ENCODE results near the gene IDS. TPM values are rescaled to one million over a fixed set of nuclear protein-coding genes. Genes with fewer than 3 reads are reported as not detected.

Gene IDS, protein sequence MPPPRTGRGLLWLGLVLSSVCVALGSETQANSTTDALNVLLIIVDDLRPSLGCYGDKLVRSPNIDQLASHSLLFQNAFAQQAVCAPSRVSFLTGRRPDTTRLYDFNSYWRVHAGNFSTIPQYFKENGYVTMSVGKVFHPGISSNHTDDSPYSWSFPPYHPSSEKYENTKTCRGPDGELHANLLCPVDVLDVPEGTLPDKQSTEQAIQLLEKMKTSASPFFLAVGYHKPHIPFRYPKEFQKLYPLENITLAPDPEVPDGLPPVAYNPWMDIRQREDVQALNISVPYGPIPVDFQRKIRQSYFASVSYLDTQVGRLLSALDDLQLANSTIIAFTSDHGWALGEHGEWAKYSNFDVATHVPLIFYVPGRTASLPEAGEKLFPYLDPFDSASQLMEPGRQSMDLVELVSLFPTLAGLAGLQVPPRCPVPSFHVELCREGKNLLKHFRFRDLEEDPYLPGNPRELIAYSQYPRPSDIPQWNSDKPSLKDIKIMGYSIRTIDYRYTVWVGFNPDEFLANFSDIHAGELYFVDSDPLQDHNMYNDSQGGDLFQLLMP
- 79.7 to 110 TPM (median 101 TPM) in 5 replicates for total RNA-seq (2022; extraction: Qiagen RNA extraction)

DNA sequence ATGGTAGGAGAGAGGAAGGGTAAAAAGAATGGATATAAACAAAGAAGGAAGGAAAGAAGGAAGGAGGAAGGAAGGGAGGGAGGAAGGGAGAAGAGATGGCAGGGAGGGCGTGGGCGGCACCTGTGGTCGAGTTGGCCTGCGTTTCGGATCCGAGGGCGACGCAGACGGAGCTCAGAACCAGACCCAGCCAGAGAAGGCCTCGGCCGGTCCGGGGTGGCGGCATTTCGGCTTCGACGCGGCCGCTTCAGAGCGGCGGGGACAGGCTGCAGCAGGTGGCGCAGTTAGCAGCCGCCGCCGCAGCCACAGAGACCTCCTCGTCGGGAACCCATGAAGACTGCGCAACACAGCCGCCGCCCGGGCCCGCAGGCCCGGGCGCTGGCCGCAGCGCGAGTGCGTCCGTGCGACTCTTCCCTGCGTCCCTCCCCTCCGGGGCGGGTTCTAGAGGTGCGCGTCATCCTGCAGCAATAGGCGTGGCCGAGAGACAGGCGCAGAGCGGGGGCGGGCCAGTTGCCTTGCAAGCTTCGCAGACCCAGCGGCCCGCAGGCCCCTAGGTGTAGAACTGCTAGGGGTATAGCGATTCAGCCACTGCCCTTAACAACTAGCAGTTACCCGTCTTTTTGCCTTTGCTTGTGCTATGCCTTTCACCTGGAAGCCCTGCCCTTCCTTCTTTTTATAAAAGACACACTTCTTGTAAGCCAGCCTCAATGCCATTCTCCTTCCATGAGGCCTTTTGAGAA lies at the start of gene IDS:
Gene IDS, minus strand, starts transcription at position 392 of the 737 bp plus-strand sequence. Its CDS starts 169 bp downstream, at position 223.

DNA sequence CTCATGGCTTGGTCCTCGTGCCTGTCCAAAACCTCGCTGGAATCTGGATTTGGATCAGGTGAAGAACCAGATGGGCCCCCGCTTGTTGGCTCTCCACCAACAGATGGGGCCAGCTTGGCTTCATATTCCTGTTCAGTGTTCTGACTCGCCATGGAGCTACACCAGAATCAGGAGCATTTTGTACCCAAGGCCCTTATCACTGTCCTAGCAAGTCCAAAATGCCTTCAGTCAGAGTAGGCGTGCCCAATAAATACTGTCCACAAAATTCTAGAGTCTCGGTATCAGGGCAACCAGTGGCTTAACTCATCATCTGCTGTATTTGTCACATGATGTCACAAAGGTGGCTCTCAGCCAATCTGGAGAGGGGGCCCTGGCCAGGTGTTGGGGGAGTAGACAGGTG lies 44.6 kb upstream of the IDS start, which contains the start of gene HSFX3:
Gene HSFX3, minus strand, starts transcription at position 224 of the 400 bp plus-strand sequence. Its CDS starts 72 bp downstream, at position 152.

DNA sequence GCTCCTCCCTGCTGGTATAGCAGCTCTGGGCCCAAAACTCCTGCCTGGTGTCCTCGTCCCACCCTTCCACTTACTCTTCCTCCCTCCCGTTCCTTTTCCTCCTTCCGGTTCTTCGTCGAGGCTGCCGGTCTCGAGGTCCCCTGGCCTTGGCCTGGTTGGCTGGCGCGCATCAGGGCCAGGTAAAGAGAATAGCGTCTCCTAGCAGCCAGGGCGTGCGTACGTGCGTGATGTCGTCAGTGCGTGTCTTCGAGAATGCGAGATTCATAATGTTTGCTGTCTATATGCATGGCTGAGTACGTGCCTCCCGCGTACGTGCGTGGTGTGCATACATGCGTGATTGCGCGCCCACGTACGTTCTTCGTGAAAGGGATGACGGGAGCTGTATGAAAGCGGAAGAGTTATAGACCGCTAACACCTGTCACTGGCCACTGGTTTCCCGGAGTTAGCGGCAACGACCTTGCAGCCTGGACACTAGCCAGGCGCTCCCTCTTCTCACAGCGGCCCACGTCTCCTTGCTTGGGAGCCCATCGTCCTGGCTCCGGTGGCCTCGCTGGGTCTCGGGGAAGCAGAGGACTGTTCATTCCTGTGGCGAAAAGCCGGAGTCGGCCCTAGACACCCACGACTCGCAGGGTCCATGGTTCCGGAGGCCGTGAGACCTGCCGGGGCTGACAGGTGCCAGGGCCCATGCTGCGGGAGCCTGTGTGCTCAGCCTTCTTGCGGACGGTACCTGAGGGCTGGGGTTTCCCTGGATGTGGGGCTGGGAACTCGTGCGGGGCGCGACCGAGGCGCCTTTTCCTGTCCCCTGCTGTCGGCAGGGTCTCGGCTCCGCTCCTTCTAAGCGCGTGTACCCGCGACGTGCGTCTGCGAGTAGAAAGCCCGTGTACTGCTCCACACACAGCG lies 35.8 kb upstream of the IDS start, which contains the start of gene EOLA1:
Gene EOLA1, plus strand, starts transcription at position 392 of the 900 bp plus-strand sequence. CDS start 4,619 bp downstream, outside the sequence.

Other genes starting within 250 kb of the IDS start
- 19.7 to 23.2 TPM (median 21.7 TPM) in 5 replicates for gene EOLA1, start 35.7 kb upstream of the IDS start, total RNA-seq (2022; extraction: Qiagen RNA extraction)
- not detected in 5 replicates for gene HSFX3, start 44.6 kb upstream of the IDS start, total RNA-seq (2022; extraction: Qiagen RNA extraction)
- gene MAGEA9B, start 82.2 kb upstream of the IDS start, total RNA-seq (2022; extraction: Qiagen RNA extraction) = not detected in 5 replicates
- gene HSFX2, start 90.0 kb upstream of the IDS start, total RNA-seq (2022; extraction: Qiagen RNA extraction) = 0.14 to 0.27 TPM (median 0.17 TPM) in 3 of 5 replicates, not detected in the others
- 25.7 to 28.7 TPM (median 27.0 TPM) in 5 replicates for gene TMEM185A, start 126.5 kb upstream of the IDS start, total RNA-seq (2022; extraction: Qiagen RNA extraction)
- 0.07 TPM in 1 of 5 replicates, not detected in the others for gene MAGEA11, start 206.8 kb upstream of the IDS start, total RNA-seq (2022; extraction: Qiagen RNA extraction)